CD4-positive, alpha-beta T cell (primary cell): Measurements from ENCODE around the gene PDE10A. TPM values are rescaled to one million over a fixed set of nuclear protein-coding genes. Genes with fewer than 3 reads are reported as not detected.

Experiments used
- ATAC-seq: fragments of 200-7000 bp; cut with Tn5 transposase; one replicate; pipeline ENCODE4 v1.10.0; 2022; ENCODE audit warnings: mild to moderate bottlenecking; ENCODE audit not compliant: poor library complexity
- CTCF ChIA-PET: fragments of 350-600 bp; sonication (Branson Sonifier 250); formaldehyde crosslinking; loops from one replicate; lab custom pipeline; 2021; ENCODE audit warnings: antibody characterized with exemption, inconsistent platforms; lab: Charles Lee
- POLR2A ChIA-PET: fragments of 350-600 bp; sonication (Branson Sonifier 250); formaldehyde crosslinking; loops from one replicate; lab custom pipeline; 2021; ENCODE audit warnings: antibody characterized with exemption, inconsistent platforms; lab: Charles Lee
- DNase-seq, 14 experiments: peaks; one replicate each; pipeline ENCODE4 v3.0.0-alpha.2; 2013 to 2020; ENCODE audit warnings: mixed read lengths in 2 of 14
- H3K27ac ChIP-seq, 2 donors: one replicate each; pipeline versions ENCODE4 v1.5.1 to v1.7.0; 2013; ENCODE audit warnings: low read length in 2 of 2, low read depth in 1 of 2, mild to moderate bottlenecking in 1 of 2
- H3K27me3 ChIP-seq, 2 experiments: 1 replicate in 1 of 2; 2 replicates in 1 of 2; pipeline versions ENCODE4 v1.6.1 to v1.7.0; 2013; ENCODE audit warnings: low read length in 2 of 2, control low read depth in 1 of 2, mild to moderate bottlenecking in 1 of 2, moderate library complexity in 1 of 2; ENCODE audit not compliant: insufficient read depth in 2 of 2, control insufficient read depth in 1 of 2
- H3K36me3 ChIP-seq: one replicate; pipeline ENCODE4 v1.6.1; 2013; ENCODE audit warnings: low read length, control low read depth; ENCODE audit not compliant: insufficient read depth
- H3K4me1 ChIP-seq: one replicate; pipeline ENCODE4 v1.6.1; 2013; ENCODE audit warnings: low read length, control low read depth; ENCODE audit not compliant: insufficient read depth
- H3K4me3 ChIP-seq: one replicate; pipeline ENCODE4 v1.5.1; 2013; ENCODE audit warnings: mild to moderate bottlenecking, low read length, moderate library complexity
- H3K9me3 ChIP-seq, 2 experiments: 1 replicate in 1 of 2; 2 replicates in 1 of 2; pipeline versions ENCODE4 v1.6.1 to v1.7.0; 2013; ENCODE audit warnings: low read length in 2 of 2, mild to moderate bottlenecking in 2 of 2, control low read depth in 1 of 2, moderate library complexity in 1 of 2; ENCODE audit not compliant: control insufficient read depth in 1 of 2, insufficient read depth in 1 of 2
- H3K27ac Mint-ChIP-seq: one replicate; pipeline ENCODE4 v1.8.0; 2020; ENCODE audit warnings: mixed read lengths
- H3K27me3 Mint-ChIP-seq: one replicate; pipeline ENCODE4 v1.8.0; 2021; ENCODE audit warnings: mixed read lengths
- H3K36me3 Mint-ChIP-seq: one replicate; pipeline ENCODE4 v1.8.0; 2021; ENCODE audit warnings: low read depth, mixed read lengths
- H3K4me1 Mint-ChIP-seq: one replicate; pipeline ENCODE4 v1.8.0; 2021; ENCODE audit warnings: low read depth, mixed read lengths
- H3K4me3 Mint-ChIP-seq: one replicate; pipeline ENCODE4 v1.8.0; 2020; ENCODE audit warnings: mild to moderate bottlenecking, mixed read lengths
- H3K9me3 Mint-ChIP-seq: one replicate; pipeline ENCODE4 v1.8.0; 2020; ENCODE audit warnings: mixed read lengths
- intact Hi-C, 2 experiments: fragments of 100-400 bp; cut with DNase I in 1 of 2; cut with micrococcal nuclease in 1 of 2; formaldehyde crosslinking; loops; one replicate each; pipeline versions ENCODE4 v1.15.1 to v1.9.0; 2023 to 2025; cut with DNase I, micrococcal nuclease
- total RNA-seq, 174 experiments: library from RNA in 2 of 174; stranded (reverse) in 2 of 174; gene quantifications; one replicate each; pipeline ENCODE4 v1.2.3 and lab custom pipeline; 2021 to 2026
- TF ChIP-seq, protein P1 (sequence below): fragments of 200-600 bp; IDR thresholded peaks from one replicate; pipeline ENCODE4 v1.8.0; 2022; ENCODE audit warnings: antibody characterized with exemption, mild to moderate bottlenecking

The PDE10A gene
- total RNA-seq, 2 experiments from 2014 or later: not detected

- TF ChIP-seq, protein P1, sequence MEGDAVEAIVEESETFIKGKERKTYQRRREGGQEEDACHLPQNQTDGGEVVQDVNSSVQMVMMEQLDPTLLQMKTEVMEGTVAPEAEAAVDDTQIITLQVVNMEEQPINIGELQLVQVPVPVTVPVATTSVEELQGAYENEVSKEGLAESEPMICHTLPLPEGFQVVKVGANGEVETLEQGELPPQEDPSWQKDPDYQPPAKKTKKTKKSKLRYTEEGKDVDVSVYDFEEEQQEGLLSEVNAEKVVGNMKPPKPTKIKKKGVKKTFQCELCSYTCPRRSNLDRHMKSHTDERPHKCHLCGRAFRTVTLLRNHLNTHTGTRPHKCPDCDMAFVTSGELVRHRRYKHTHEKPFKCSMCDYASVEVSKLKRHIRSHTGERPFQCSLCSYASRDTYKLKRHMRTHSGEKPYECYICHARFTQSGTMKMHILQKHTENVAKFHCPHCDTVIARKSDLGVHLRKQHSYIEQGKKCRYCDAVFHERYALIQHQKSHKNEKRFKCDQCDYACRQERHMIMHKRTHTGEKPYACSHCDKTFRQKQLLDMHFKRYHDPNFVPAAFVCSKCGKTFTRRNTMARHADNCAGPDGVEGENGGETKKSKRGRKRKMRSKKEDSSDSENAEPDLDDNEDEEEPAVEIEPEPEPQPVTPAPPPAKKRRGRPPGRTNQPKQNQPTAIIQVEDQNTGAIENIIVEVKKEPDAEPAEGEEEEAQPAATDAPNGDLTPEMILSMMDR: no peak
- Mint-ChIP-seq H3K27me3 (peaks cover 6% of the 10 kb centered on the region), H3K9me3 (peaks cover 2% of the 10 kb centered on the region), H3K27ac (no peak overlapping the region), H3K36me3 (no peaks in the 10 kb centered on the region), H3K4me3 (no peak overlapping the region), H3K4me1 (no peaks in the 10 kb centered on the region)
- CTCF ChIA-PET: no interaction called here
- Histone ChIP-seq H3K4me1 (no peaks in the 10 kb centered on the region), H3K27me3 (no peaks in the 10 kb centered on the region), H3K27ac (no peak overlapping the region), H3K9me3 (peaks cover 0 to 26% of the 10 kb centered on the region in 2 experiments), H3K4me3 (no peak overlapping the region), H3K36me3 (no peaks in the 10 kb centered on the region)
- POLR2A ChIA-PET: no interaction called here
- intact Hi-C loops: no loop called here
- ATAC-seq: no peak
- no peak for DNase-seq
Observed at GRCh38 chr6:165679326-165679725, 16.3 kb upstream of the PDE10A start.

GRCh38 chr6:165678904-165679303, 15.9 kb upstream of the PDE10A start:
- Mint-ChIP-seq H3K27me3 (peaks cover 2% of the 10 kb centered on the region), H3K4me1 (no peaks in the 10 kb centered on the region), H3K36me3 (no peaks in the 10 kb centered on the region), H3K9me3 (peaks cover 2% of the 10 kb centered on the region), H3K4me3 (no peak overlapping the region), H3K27ac (no peak overlapping the region)
- Histone ChIP-seq H3K4me3 (no peak overlapping the region), H3K27me3 (no peaks in the 10 kb centered on the region), H3K4me1 (no peaks in the 10 kb centered on the region), H3K36me3 (no peaks in the 10 kb centered on the region), H3K9me3 (peaks cover 0 to 26% of the 10 kb centered on the region in 2 experiments), H3K27ac (no peak overlapping the region)
- ATAC-seq: no peak
- CTCF ChIA-PET: no interaction called here
- intact Hi-C loops: no loop called here
- no peak for DNase-seq
- POLR2A ChIA-PET: no interaction called here
- TF ChIP-seq, protein P1: no peak

- CTCF ChIA-PET: no interaction called here
- H3K4me3 Mint-ChIP-seq: no peak overlapping the region
Observed at GRCh38 chr6:165678429-165678828, 15.4 kb upstream of the PDE10A start.

More at GRCh38 chr6:165678429-165678828, 15.4 kb upstream of the PDE10A start:
- H3K27ac ChIP-seq: no peak overlapping the region
- no peak for ATAC-seq
- no peak overlapping the region for H3K4me3 ChIP-seq
- no peaks in the 10 kb centered on the region for H3K27me3 Mint-ChIP-seq
- H3K4me1 ChIP-seq: no peaks in the 10 kb centered on the region
- H3K9me3 Mint-ChIP-seq: peaks cover 2% of the 10 kb centered on the region
- no peaks in the 10 kb centered on the region for H3K27me3 ChIP-seq
- peaks cover 0 to 23% of the 10 kb centered on the region in 2 experiments for H3K9me3 ChIP-seq
- intact Hi-C loops: no loop called here
- no peaks in the 10 kb centered on the region for H3K4me1 Mint-ChIP-seq
- no peaks in the 10 kb centered on the region for H3K36me3 Mint-ChIP-seq
- POLR2A ChIA-PET: no interaction called here
- TF ChIP-seq, protein P1: no peak
- H3K36me3 ChIP-seq: no peaks in the 10 kb centered on the region
- no peak overlapping the region for H3K27ac Mint-ChIP-seq
- no peak for DNase-seq
